CD14-positive monocyte (primary cell): Measurements from ENCODE around the gene MCFD2. TPM values are rescaled to one million over a fixed set of nuclear protein-coding genes. Genes with fewer than 3 reads are reported as not detected.

Experiments used
- DNase-seq, 3 donors: peaks; one replicate each; pipeline ENCODE4 v3.0.0-alpha.2; 2011 to 2022
- H2AFZ ChIP-seq: 2 replicates; pipeline ENCODE4 v1.6.0; 2012; ENCODE audit warnings: mild to moderate bottlenecking, low read depth, low read length, inconsistent platforms; ENCODE audit not compliant: insufficient read depth, poor library complexity, severe bottlenecking
- H3K27ac ChIP-seq, 2 donors: 1 replicate in 1 of 2; 2 replicates in 1 of 2; pipeline ENCODE4 v1.5.1; 2012 to 2013; ENCODE audit warnings: low read length in 2 of 2, control low read depth in 1 of 2, inconsistent platforms in 1 of 2, low read depth in 1 of 2, mild to moderate bottlenecking in 1 of 2
- H3K27me3 ChIP-seq, 2 donors: one replicate each; pipeline versions ENCODE4 v1.6.0 to v1.6.1; 2011 to 2013; ENCODE audit warnings: low read length in 2 of 2; ENCODE audit not compliant: control insufficient read depth in 2 of 2, insufficient read depth in 2 of 2
- H3K36me3 ChIP-seq, 2 donors: replicated peaks in 1 of 2; 1 replicate in 1 of 2; 2 replicates in 1 of 2; pipeline versions ENCODE4 v1.5.1 to v1.6.1; 2012 to 2013; ENCODE audit warnings: low read length in 2 of 2, control low read depth in 1 of 2, inconsistent platforms in 1 of 2, mild to moderate bottlenecking in 1 of 2; ENCODE audit not compliant: insufficient read depth in 2 of 2, control insufficient read depth in 1 of 2
- H3K4me1 ChIP-seq, 2 donors: 1 replicate in 1 of 2; 2 replicates in 1 of 2; pipeline versions ENCODE4 v1.5.1 to v1.6.1; 2012 to 2013; ENCODE audit warnings: low read length in 2 of 2, control low read depth in 1 of 2, inconsistent platforms in 1 of 2, mild to moderate bottlenecking in 1 of 2, moderate library complexity in 1 of 2; ENCODE audit not compliant: insufficient read depth in 2 of 2, control insufficient read depth in 1 of 2
- H3K4me2 ChIP-seq: replicated peaks from 2 replicates; pipeline ENCODE3; 2012; ENCODE audit warnings: low read length, moderate library complexity, mild to moderate bottlenecking; ENCODE audit not compliant: poor library complexity, severe bottlenecking; ENCODE audit errors: extremely low read depth
- H3K4me3 ChIP-seq, 3 experiments: fragments of 200-600 bp in 1 of 3; sonication (generic) in 1 of 3; replicated peaks in 1 of 3; 1 replicate in 2 of 3; 2 replicates in 1 of 3; pipeline ENCODE4 v1.5.1; 2011 to 2013; ENCODE audit warnings: low read length in 3 of 3, mild to moderate bottlenecking in 3 of 3, control low read depth in 2 of 3, low read depth in 2 of 3, inconsistent platforms in 1 of 3, moderate library complexity in 1 of 3
- H3K79me2 ChIP-seq: 2 replicates; pipeline ENCODE4 v1.6.0; 2012; ENCODE audit warnings: mild to moderate bottlenecking, control low read depth, inconsistent platforms, low read length, moderate library complexity; ENCODE audit not compliant: insufficient read depth
- H3K9ac ChIP-seq: 2 replicates; pipeline ENCODE4 v1.6.0; 2017; ENCODE audit warnings: low read length, mild to moderate bottlenecking; ENCODE audit not compliant: insufficient read depth, poor library complexity, severe bottlenecking
- H3K9me3 ChIP-seq, 2 donors: replicated peaks in 1 of 2; 1 replicate in 1 of 2; 2 replicates in 1 of 2; pipeline versions ENCODE4 v1.5.1 to v1.6.1; 2012 to 2013; ENCODE audit warnings: low read length in 2 of 2, control low read depth in 1 of 2; ENCODE audit not compliant: control insufficient read depth in 1 of 2, insufficient read depth in 1 of 2
- H4K20me1 ChIP-seq: 2 replicates; pipeline ENCODE4 v1.6.0; 2012; ENCODE audit warnings: mild to moderate bottlenecking, low read length, control low read depth, moderate library complexity; ENCODE audit not compliant: insufficient read depth
- H3K27ac Mint-ChIP-seq, 7 donors: one replicate each; pipeline ENCODE4 v1.8.0; 2020; ENCODE audit warnings: mild to moderate bottlenecking in 7 of 7, mixed read lengths in 7 of 7, moderate library complexity in 6 of 7, inconsistent platforms in 2 of 7
- H3K27me3 Mint-ChIP-seq, 3 donors: one replicate each; pipeline ENCODE4 v1.8.0; 2021 to 2022; ENCODE audit warnings: low read depth in 3 of 3, mild to moderate bottlenecking in 3 of 3, mixed read lengths in 3 of 3, moderate library complexity in 3 of 3, inconsistent platforms in 1 of 3
- H3K36me3 Mint-ChIP-seq, 2 donors: one replicate each; pipeline ENCODE4 v1.8.0; 2020; ENCODE audit warnings: mixed read lengths in 2 of 2, inconsistent platforms in 1 of 2, mild to moderate bottlenecking in 1 of 2
- H3K4me1 Mint-ChIP-seq: one replicate; pipeline ENCODE4 v1.8.0; 2020; ENCODE audit warnings: mild to moderate bottlenecking, mixed read lengths
- H3K4me3 Mint-ChIP-seq, 2 donors: one replicate each; pipeline ENCODE4 v1.8.0; 2020; ENCODE audit warnings: mild to moderate bottlenecking in 2 of 2, mixed read lengths in 2 of 2, moderate library complexity in 1 of 2
- H3K9me3 Mint-ChIP-seq, 7 donors: one replicate each; pipeline ENCODE4 v1.8.0; 2020 to 2022; ENCODE audit warnings: mixed read lengths in 7 of 7, mild to moderate bottlenecking in 6 of 7, moderate library complexity in 6 of 7, inconsistent platforms in 2 of 7
- WGBS: methylation state at CpG from one replicate; pipeline ENCODE4 v1.1.5; 2013; ENCODE audit warnings: missing lambda C conversion rate; ENCODE audit not compliant: insufficient coverage; 5-methylcytosine and 5-hydroxymethylcytosine counted together
- intact Hi-C, 2 donors: fragments of 100-400 bp; cut with micrococcal nuclease; formaldehyde crosslinking; loops; one replicate each; pipeline versions ENCODE4 v1.15.0 to v1.15.1; 2023
- polyA plus RNA-seq, 3 donors: library from polyadenylated mRNA; depleted of rRNA in 1 of 3; unstranded in 2 of 3; stranded (reverse) in 1 of 3; fragments of 300-500 nt in 2 of 3; fragments of >200 nt in 1 of 3; fragmentation: Illumina TruSeq in 2 of 3; gene quantifications; 1 replicate in 2 of 3; 2 replicates in 1 of 3; pipeline ENCODE4 v1.2.3, GENCODE V29; 2012 to 2021
- TF ChIP-seq, protein P1 (sequence below): fragments of 200-600 bp; IDR thresholded peaks from one replicate; pipeline ENCODE4 v1.8.0; 2022; ENCODE audit warnings: antibody characterized with exemption, mild to moderate bottlenecking

Gene MCFD2
- polyA plus RNA-seq, 3 donors, result 23.8 to 38.5 (median 33.6) TPM

DNA sequence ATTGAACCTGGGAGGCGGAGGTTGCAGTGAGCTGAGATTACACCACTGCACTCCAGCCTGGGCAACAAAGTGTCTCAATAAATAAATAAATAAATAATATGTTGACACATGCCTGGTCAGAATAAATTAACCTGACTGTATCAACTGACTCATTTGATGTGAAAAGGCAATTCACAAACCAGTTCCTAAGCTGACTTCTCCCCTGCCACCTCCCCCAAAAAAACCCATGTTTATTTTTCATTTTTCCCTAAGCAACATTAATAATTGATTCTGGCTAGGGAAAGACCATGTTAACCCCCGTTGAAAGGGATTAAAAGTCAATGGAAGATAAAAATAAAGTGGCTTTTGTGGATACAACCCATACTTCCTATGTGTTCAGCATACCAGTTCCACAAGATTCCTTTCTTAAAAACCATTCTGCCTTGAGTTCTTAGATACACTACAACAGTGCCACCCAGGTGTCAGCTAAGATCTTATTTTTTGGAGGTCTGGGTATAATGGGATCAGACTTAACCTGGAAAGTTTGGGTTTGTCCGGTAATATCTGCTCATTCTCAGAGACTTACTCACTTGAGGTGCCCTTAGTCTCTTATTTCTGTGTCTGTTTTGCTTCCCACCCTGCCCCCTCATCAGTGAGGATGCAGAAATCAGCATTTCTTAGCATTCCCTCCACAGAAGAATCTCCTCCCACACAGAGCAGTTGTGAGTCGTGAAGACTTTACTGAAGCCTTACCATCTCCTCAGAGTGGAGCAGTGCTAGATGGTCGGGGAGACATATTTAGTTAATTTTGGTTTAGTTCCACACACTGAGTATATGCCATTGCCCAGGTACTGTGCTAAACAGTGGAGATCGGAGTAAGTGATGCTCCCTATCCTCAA, 10.1 kb upstream of the MCFD2 start:
- TF ChIP-seq, protein P1, sequence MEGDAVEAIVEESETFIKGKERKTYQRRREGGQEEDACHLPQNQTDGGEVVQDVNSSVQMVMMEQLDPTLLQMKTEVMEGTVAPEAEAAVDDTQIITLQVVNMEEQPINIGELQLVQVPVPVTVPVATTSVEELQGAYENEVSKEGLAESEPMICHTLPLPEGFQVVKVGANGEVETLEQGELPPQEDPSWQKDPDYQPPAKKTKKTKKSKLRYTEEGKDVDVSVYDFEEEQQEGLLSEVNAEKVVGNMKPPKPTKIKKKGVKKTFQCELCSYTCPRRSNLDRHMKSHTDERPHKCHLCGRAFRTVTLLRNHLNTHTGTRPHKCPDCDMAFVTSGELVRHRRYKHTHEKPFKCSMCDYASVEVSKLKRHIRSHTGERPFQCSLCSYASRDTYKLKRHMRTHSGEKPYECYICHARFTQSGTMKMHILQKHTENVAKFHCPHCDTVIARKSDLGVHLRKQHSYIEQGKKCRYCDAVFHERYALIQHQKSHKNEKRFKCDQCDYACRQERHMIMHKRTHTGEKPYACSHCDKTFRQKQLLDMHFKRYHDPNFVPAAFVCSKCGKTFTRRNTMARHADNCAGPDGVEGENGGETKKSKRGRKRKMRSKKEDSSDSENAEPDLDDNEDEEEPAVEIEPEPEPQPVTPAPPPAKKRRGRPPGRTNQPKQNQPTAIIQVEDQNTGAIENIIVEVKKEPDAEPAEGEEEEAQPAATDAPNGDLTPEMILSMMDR, result no peak
- Histone ChIP-seq H2AFZ (no peak overlapping the region), H3K79me2 (peaks cover 9% of the 10 kb centered on the region), H3K9ac (no peak overlapping the region), H3K4me2 (no peak overlapping the region), H3K9me3 (peaks cover 4 to 5% of the 10 kb centered on the region in 2 donors), H3K27ac (no peak overlapping the region), H4K20me1 (no peaks in the 10 kb centered on the region), H3K4me1 (no peaks in the 10 kb centered on the region), H3K27me3 (no peaks in the 10 kb centered on the region), H3K4me3 (no peak overlapping the region), H3K36me3 (no peaks in the 10 kb centered on the region)
- H3K27ac Mint-ChIP-seq, result no peak overlapping the region
- WGBS, result 100% methylated on average over 1 of the region's 6 CpGs
- peaks cover 0 to 2% (median 0%) of the 10 kb centered on the region in 3 donors for H3K27me3 Mint-ChIP-seq
- no peak overlapping the region for H3K4me3 Mint-ChIP-seq
- peaks cover 8 to 15% (median 13%) of the 10 kb centered on the region in 7 donors for H3K9me3 Mint-ChIP-seq
- intact Hi-C loops, result no loop called here
- H3K4me1 Mint-ChIP-seq, result peaks cover 2% of the 10 kb centered on the region
- peaks cover 7 to 20% of the 10 kb centered on the region in 2 donors for H3K36me3 Mint-ChIP-seq
- no peak for DNase-seq

DNA sequence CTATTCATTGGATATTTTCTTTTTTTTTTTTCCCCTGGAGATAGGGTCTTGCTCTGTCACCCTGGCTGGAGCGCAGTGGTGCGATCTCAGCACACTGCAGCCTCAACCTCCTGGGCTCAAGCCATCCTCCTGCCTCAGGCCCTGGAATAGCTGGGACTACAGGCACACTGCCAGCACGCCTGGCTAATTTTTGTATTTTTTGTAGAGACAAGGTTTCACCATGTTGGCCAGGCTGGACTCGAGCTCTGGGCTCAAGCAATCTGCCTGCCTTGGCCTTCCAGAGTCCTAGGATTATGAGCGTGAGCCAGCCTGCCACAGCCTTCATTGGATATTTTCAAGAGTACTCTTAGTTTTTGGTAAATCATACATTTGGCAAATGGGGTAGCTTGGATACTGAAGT, 9.0 kb upstream of the MCFD2 start:
- H3K4me1 Mint-ChIP-seq, result peaks cover 2% of the 10 kb centered on the region
- Histone ChIP-seq H3K4me3 (no peak overlapping the region), H3K27me3 (no peaks in the 10 kb centered on the region), H2AFZ (no peak overlapping the region), H4K20me1 (no peaks in the 10 kb centered on the region), H3K36me3 (no peaks in the 10 kb centered on the region), H3K4me1 (no peaks in the 10 kb centered on the region), H3K9me3 (peaks cover 4 to 5% of the 10 kb centered on the region in 2 donors), H3K4me2 (no peak overlapping the region), H3K27ac (no peak overlapping the region), H3K9ac (no peak overlapping the region), H3K79me2 (peaks cover 6% of the 10 kb centered on the region)
- H3K27ac Mint-ChIP-seq, result no peak overlapping the region
- H3K4me3 Mint-ChIP-seq, result no peak overlapping the region
- no peak for DNase-seq
- peaks cover 0 to 2% (median 0%) of the 10 kb centered on the region in 3 donors for H3K27me3 Mint-ChIP-seq
- no CpG with 5 or more reads among the region's 5 CpGs for WGBS
- intact Hi-C loops, result no loop called here
- peaks cover 7 to 20% of the 10 kb centered on the region in 2 donors for H3K36me3 Mint-ChIP-seq
- TF ChIP-seq, protein P1, result no peak
- peaks cover 8 to 15% (median 13%) of the 10 kb centered on the region in 7 donors for H3K9me3 Mint-ChIP-seq
